ENCODE results near the gene SCGB1A1.

GRCh38 chr11:62370743-62371440 is 47.9 kb upstream of the SCGB1A1 start:
- TF ChIP-seq CTCF (IDR thresholded peaks at IDR 0.05), result no peak
- no peak for TF ChIP-seq POLR2A (IDR thresholded peaks at IDR 0.05)
